GM12878 (cell line): ENCODE results near the gene GGCX. TPM values are rescaled to one million over a fixed set of nuclear protein-coding genes. Genes with fewer than 3 reads are reported as not detected.

Source experiments
- ATAC-seq: fragments of 200-7000 bp; cut with Tn5 transposase; 3 replicates; pipeline ENCODE4 v1.9.1; 2020; ENCODE audit warnings: mild to moderate bottlenecking, moderate library complexity
- BruUV-seq: library from RNA; stranded (reverse); fragments of 400-500 nt; replicated peaks from 2 replicates; lab custom pipeline; 2021; lab: Mats Ljungman, UMichigan
- CTCF ChIA-PET: fragments of 300-600 bp; sonication (Branson Sonifier 250); formaldehyde crosslinking; extraction: SDS; loops from one replicate; lab custom pipeline; 2021; ENCODE audit warnings: inconsistent platforms; lab: Yijun Ruan, JAX
- POLR2A ChIA-PET: fragments of 350-600 bp; formaldehyde crosslinking; extraction: SDS; loops from one replicate; lab custom pipeline; 2021; ENCODE audit warnings: inconsistent platforms; lab: Charles Lee
- RAD21 ChIA-PET: fragments of 300-600 bp; sonication (Branson Sonifier 250); formaldehyde crosslinking; loops from one replicate; lab custom pipeline; 2023; ENCODE audit warnings: antibody characterized with exemption; ENCODE audit not compliant: unreplicated experiment; lab: Charles Lee
- SMC1A ChIA-PET: fragments of 300-600 bp; sonication (Branson Sonifier 250); formaldehyde crosslinking; loops from one replicate; lab custom pipeline; 2023; ENCODE audit not compliant: unreplicated experiment, uncharacterized antibody; lab: Charles Lee
- DNase-seq: peaks from one replicate; pipeline ENCODE4 v3.0.0-alpha.2; 2011; ENCODE audit warnings: low read depth, low spot score
- FAIRE-seq: peaks from 3 replicates; lab custom pipeline; 2011; peaks lifted over from hg19 to GRCh38; lab: Jason Lieb, UNC
- H2AFZ ChIP-seq: 2 replicates; pipeline ENCODE4 v1.6.0; 2011; ENCODE audit warnings: low read depth, low read length, control low read depth; ENCODE audit not compliant: control insufficient read depth
- H3K27ac ChIP-seq: 2 replicates; pipeline ENCODE4 v1.5.1; 2011; ENCODE audit warnings: control low read depth; ENCODE audit not compliant: control insufficient read depth, insufficient read depth
- H3K27me3 ChIP-seq, 2 experiments: replicated peaks in 1 of 2; 2 replicates each; pipeline versions ENCODE4 v1.6.0 to v1.6.1; 2011; ENCODE audit warnings: low read length in 1 of 2; ENCODE audit not compliant: control insufficient read depth in 2 of 2, insufficient read depth in 2 of 2
- H3K36me3 ChIP-seq, 2 experiments: 2 replicates each; pipeline ENCODE4 v1.5.1; 2011; ENCODE audit warnings: low read length in 1 of 2; ENCODE audit not compliant: control insufficient read depth in 2 of 2, insufficient read depth in 2 of 2
- H3K4me1 ChIP-seq: 2 replicates; pipeline ENCODE4 v1.6.1; 2011; ENCODE audit warnings: mild to moderate bottlenecking, low read length, moderate library complexity, mixed read lengths; ENCODE audit not compliant: control insufficient read depth, insufficient read depth
- H3K4me2 ChIP-seq: 2 replicates; pipeline ENCODE4 v1.6.0; 2011; ENCODE audit warnings: control low read depth; ENCODE audit not compliant: control insufficient read depth, insufficient read depth
- H3K4me3 ChIP-seq: fragments of 200-600 bp; sonication (generic); 2 replicates; pipeline ENCODE4 v1.5.1; 2016
- H3K79me2 ChIP-seq: 2 replicates; pipeline ENCODE4 v1.6.0; 2011; ENCODE audit warnings: low read length; ENCODE audit not compliant: control insufficient read depth, insufficient read depth
- H3K9ac ChIP-seq: 2 replicates; pipeline ENCODE4 v1.8.0; 2011; ENCODE audit warnings: low read length, control low read depth, mixed read lengths; ENCODE audit not compliant: control insufficient read depth, insufficient read depth
- H3K9me3 ChIP-seq: replicated peaks from 3 replicates; pipeline ENCODE4 v1.5.1; 2011; ENCODE audit warnings: mild to moderate bottlenecking, low read length; ENCODE audit not compliant: control insufficient read depth, insufficient read depth
- H4K20me1 ChIP-seq: 2 replicates; pipeline ENCODE4 v1.6.0; 2011; ENCODE audit not compliant: control insufficient read depth, insufficient read depth
- BACH1 ChIP-seq: fragments of 450-650 bp; IDR thresholded peaks from 2 replicates; pipeline ENCODE4 v1.6.1; 2017; ENCODE audit warnings: mild to moderate bottlenecking, borderline replicate concordance
- CREM ChIP-seq: IDR thresholded peaks from 2 replicates; pipeline ENCODE4 v1.6.1; 2014; ENCODE audit warnings: antibody characterized with exemption, low read depth
- HDGF ChIP-seq: fragments of 450-650 bp; IDR thresholded peaks from 2 replicates; pipeline ENCODE4 v1.6.1; 2016; ENCODE audit warnings: antibody characterized with exemption
- MEF2A ChIP-seq: IDR thresholded peaks from 2 replicates; pipeline ENCODE4 v1.6.1; 2011; ENCODE audit warnings: low read depth, mild to moderate bottlenecking, low read length, moderate library complexity; ENCODE audit not compliant: insufficient read depth
- MYC ChIP-seq: IDR thresholded peaks from 2 replicates; pipeline ENCODE4 v1.6.1; 2011; ENCODE audit warnings: mild to moderate bottlenecking, low read length, moderate library complexity, inconsistent platforms; ENCODE audit not compliant: insufficient read depth, insufficient replicate concordance, insufficient read length, severe bottlenecking
- NBN ChIP-seq: fragments of 450-650 bp; IDR thresholded peaks from 2 replicates; pipeline ENCODE4 v1.6.1; 2016
- NR2C1 ChIP-seq: fragments of 450-650 bp; IDR thresholded peaks from 2 replicates; pipeline ENCODE4 v1.6.1; 2017; ENCODE audit warnings: antibody characterized with exemption, mild to moderate bottlenecking, moderate library complexity
- RB1 ChIP-seq: fragments of 450-650 bp; formaldehyde crosslinking; IDR thresholded peaks from 2 replicates; pipeline ENCODE4 v1.6.1; 2017; ENCODE audit warnings: mild to moderate bottlenecking, borderline replicate concordance
- ZZZ3 ChIP-seq: IDR thresholded peaks from 2 replicates; pipeline ENCODE4 v1.6.1; 2011; ENCODE audit warnings: low read depth; ENCODE audit not compliant: control insufficient read depth, insufficient read length
- WGBS: methylation state at CpG from one replicate; pipeline ENCODE4 v1.1.6; 2016; ENCODE audit warnings: low lambda C conversion rate; ENCODE audit not compliant: insufficient replicate concordance, insufficient coverage; ENCODE audit errors: missing lambda C conversion rate; 5-methylcytosine and 5-hydroxymethylcytosine counted together
- in situ Hi-C: fragments of 300-500 bp; cut with MboI; formaldehyde crosslinking; loops from 9 replicates; pipeline ENCODE4 v1.14.3; 2018; ENCODE audit warnings: mixed read lengths
- intact Hi-C: fragments of 100-400 bp; cut with micrococcal nuclease; formaldehyde crosslinking; loops from one replicate; pipeline ENCODE4 v1.14.2; 2022; ENCODE audit not compliant: unreplicated experiment
- polyA plus RNA-seq, 11 experiments: library from polyadenylated mRNA; depleted of rRNA in 4 of 11; unstranded in 6 of 11; stranded (reverse) in 5 of 11; fragments of >200 nt; fragmentation: Nextera tagmentation in 4 of 11; fragmentation: Illumina TruSeq in 1 of 11; extraction: Ambion mirVana in 4 of 11; extraction: Trizol in 1 of 11; gene quantifications; 1 replicate in 1 of 11; 2 replicates in 10 of 11; pipeline versions ENCODE4 v1.2.1 to v1.2.3, GENCODE V29; 2011 to 2016; ENCODE audit warnings: inconsistent platforms in 2 of 11, missing spikeins in 2 of 11, low read depth in 1 of 11
- total RNA-seq, 4 experiments: library from RNA; depleted of rRNA in 3 of 4; stranded (reverse); fragments of >200 nt in 3 of 4; fragmentation: Illumina TruSeq in 1 of 4; extraction: Trizol in 1 of 4; gene quantifications; 2 replicates each; pipeline versions ENCODE4 v1.2.1 to v1.2.3, GENCODE V29; 2013 to 2021
- TF ChIP-seq, protein P1 (sequence below): fragments of 450-650 bp; conservative IDR thresholded peaks from 2 replicates; pipeline ENCODE4 v1.6.1; 2017; ENCODE audit warnings: mild to moderate bottlenecking, moderate library complexity
- TF ChIP-seq, protein P2 (sequence below): fragments of 450-650 bp; IDR thresholded peaks from 2 replicates; pipeline ENCODE4 v1.6.1; 2017; ENCODE audit warnings: mild to moderate bottlenecking, moderate library complexity
- TF ChIP-seq, protein P3 (sequence below): IDR thresholded peaks from 2 replicates; pipeline ENCODE4 v1.6.1; 2012; ENCODE audit warnings: low read depth, low read length, improper control_type of control experiment
- TF ChIP-seq, protein P4 (sequence below): fragments of 450-650 bp; IDR thresholded peaks from 2 replicates; pipeline ENCODE4 v1.6.1; 2017; ENCODE audit warnings: mild to moderate bottlenecking

GGCX gene
- total and polyA plus RNA-seq, 10 of the 15 experiments (the other 5 are each of a cell fraction or from before 2014, with no cell fraction given) = 18.1 to 52.7 (median 25.0) TPM

DNA sequence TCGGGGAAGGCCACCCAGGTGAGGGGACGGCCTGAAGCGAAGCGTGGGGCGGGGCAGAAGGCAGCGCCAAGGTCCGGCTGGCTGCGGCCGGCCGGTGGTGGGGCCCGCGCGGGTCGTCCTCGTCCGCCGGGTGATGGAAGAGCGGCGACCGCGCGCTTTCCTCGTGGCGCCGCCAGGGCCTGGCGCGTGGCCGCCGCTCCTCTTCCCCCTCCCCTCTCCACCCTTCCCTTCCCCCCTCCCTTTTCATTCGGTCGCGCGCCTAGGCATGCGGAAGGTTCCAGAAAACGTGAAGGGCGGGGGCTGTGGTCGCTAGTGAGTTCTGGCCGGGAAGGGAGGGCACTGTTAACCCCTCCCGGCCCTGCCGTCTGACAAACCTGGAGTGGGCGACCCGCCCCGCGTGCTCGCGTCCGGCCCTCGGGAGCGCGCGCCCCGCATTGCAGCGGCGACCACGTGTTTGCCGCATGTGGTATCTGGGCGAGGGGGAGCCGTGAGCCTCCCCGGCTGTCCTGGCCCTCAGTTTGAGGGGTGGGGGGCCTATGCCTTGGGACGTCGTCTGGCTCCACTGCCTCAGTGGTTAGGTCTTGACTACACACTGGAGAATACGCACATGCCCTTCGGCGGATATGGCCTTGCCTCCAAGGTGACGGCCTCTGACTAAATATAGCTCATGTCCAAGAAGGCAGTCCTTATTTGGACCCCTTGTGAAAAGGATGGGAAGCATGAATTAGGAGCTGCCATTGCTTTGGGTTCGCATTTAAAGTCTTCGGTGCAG is 21.7 kb downstream of the GGCX start:
- Histone ChIP-seq H3K4me2 (peak overlapping the region; percentile 86), H3K4me3 (peak overlapping the region; percentile 86), H3K9me3 (no peaks in the 10 kb centered on the region; the same call in 2 of the 3 replicates), H3K4me1 (no peaks in the 10 kb centered on the region), H3K27ac (peak overlapping the region; percentile 100), H3K27me3 (no peaks in the 10 kb centered on the region), H3K79me2 (peaks cover 60% of the 10 kb centered on the region), H2AFZ (peak overlapping the region; percentile 33; the same call in 1 of the 2 replicates), H3K9ac (peak overlapping the region; percentile 100), H3K36me3 (peaks cover 5 to 23% of the 10 kb centered on the region in 2 experiments), H4K20me1 (peaks cover 4% of the 10 kb centered on the region; the same call in 1 of the 2 replicates)
- SMC1A ChIA-PET = interaction anchor here (0.8 to 8.2 kb wide), 15 partner anchors 11 to 375 kb away, joined by 3 to 86 read pairs (median 7); partner anchors contain the start of genes ELMOD3, RETSAT, RNF181 and SH2D6
- no TSS peak for BruUV-seq
- FAIRE-seq (no peak), ATAC-seq (peak; percentile 50), DNase-seq (peak; percentile 36)
- 0% methylated on average over 49 of the region's 67 CpGs for WGBS
- intact Hi-C loops = loop anchor here (2.0 to 5.0 kb wide), 2 partner anchors 78 to 185 kb away; partner anchors contain the start of genes ELMOD3, RETSAT and USP39
- RAD21 ChIA-PET = interaction anchor here (0.8 to 6.2 kb wide), 11 partner anchors 9 to 600 kb away, joined by 3 to 43 read pairs (median 5); partner anchors contain the start of genes GGCX, RNF181 and SH2D6
- POLR2A ChIA-PET = interaction anchor here (0.6 to 3.7 kb wide), 29 partner anchors 8 to 613 kb away, joined by 3 to 33 read pairs (median 4); partner anchors contain the start of genes C2orf68, ELMOD3, GGCX and RETSAT
- CTCF ChIA-PET = interaction anchor here (0.6 to 10.9 kb wide), 13 partner anchors 13 to 522 kb away, joined by 3 to 134 read pairs (median 3); no protein-coding TSS in a partner anchor
- in situ Hi-C loops = no loop called here
- TF ChIP-seq, protein P1, sequence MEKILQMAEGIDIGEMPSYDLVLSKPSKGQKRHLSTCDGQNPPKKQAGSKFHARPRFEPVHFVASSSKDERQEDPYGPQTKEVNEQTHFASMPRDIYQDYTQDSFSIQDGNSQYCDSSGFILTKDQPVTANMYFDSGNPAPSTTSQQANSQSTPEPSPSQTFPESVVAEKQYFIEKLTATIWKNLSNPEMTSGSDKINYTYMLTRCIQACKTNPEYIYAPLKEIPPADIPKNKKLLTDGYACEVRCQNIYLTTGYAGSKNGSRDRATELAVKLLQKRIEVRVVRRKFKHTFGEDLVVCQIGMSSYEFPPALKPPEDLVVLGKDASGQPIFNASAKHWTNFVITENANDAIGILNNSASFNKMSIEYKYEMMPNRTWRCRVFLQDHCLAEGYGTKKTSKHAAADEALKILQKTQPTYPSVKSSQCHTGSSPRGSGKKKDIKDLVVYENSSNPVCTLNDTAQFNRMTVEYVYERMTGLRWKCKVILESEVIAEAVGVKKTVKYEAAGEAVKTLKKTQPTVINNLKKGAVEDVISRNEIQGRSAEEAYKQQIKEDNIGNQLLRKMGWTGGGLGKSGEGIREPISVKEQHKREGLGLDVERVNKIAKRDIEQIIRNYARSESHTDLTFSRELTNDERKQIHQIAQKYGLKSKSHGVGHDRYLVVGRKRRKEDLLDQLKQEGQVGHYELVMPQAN = peak; percentile 86
- peak; percentile 8; the same call in 1 of the 2 replicates for TF ChIP-seq CREM
- no peak for TF ChIP-seq NR2C1
- no peak for TF ChIP-seq NBN
- TF ChIP-seq HDGF = 0 out of 2 replicates have a peak, but pooled peaks have one; percentile 25
- TF ChIP-seq, protein P2, sequence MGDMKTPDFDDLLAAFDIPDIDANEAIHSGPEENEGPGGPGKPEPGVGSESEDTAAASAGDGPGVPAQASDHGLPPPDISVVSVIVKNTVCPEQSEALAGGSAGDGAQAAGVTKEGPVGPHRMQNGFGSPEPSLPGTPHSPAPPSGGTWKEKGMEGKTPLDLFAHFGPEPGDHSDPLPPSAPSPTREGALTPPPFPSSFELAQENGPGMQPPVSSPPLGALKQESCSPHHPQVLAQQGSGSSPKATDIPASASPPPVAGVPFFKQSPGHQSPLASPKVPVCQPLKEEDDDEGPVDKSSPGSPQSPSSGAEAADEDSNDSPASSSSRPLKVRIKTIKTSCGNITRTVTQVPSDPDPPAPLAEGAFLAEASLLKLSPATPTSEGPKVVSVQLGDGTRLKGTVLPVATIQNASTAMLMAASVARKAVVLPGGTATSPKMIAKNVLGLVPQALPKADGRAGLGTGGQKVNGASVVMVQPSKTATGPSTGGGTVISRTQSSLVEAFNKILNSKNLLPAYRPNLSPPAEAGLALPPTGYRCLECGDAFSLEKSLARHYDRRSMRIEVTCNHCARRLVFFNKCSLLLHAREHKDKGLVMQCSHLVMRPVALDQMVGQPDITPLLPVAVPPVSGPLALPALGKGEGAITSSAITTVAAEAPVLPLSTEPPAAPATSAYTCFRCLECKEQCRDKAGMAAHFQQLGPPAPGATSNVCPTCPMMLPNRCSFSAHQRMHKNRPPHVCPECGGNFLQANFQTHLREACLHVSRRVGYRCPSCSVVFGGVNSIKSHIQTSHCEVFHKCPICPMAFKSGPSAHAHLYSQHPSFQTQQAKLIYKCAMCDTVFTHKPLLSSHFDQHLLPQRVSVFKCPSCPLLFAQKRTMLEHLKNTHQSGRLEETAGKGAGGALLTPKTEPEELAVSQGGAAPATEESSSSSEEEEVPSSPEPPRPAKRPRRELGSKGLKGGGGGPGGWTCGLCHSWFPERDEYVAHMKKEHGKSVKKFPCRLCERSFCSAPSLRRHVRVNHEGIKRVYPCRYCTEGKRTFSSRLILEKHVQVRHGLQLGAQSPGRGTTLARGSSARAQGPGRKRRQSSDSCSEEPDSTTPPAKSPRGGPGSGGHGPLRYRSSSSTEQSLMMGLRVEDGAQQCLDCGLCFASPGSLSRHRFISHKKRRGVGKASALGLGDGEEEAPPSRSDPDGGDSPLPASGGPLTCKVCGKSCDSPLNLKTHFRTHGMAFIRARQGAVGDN = peak; percentile 25; the same call in 1 of the 2 replicates
- TF ChIP-seq RB1 = no peak
- TF ChIP-seq, protein P3, sequence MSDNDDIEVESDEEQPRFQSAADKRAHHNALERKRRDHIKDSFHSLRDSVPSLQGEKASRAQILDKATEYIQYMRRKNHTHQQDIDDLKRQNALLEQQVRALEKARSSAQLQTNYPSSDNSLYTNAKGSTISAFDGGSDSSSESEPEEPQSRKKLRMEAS = peak; percentile 95; the same call in 1 of the 2 replicates
- peak; percentile 87 for TF ChIP-seq BACH1
- TF ChIP-seq MYC = peak; percentile 98
- no peak for TF ChIP-seq MEF2A
- TF ChIP-seq, protein P4, sequence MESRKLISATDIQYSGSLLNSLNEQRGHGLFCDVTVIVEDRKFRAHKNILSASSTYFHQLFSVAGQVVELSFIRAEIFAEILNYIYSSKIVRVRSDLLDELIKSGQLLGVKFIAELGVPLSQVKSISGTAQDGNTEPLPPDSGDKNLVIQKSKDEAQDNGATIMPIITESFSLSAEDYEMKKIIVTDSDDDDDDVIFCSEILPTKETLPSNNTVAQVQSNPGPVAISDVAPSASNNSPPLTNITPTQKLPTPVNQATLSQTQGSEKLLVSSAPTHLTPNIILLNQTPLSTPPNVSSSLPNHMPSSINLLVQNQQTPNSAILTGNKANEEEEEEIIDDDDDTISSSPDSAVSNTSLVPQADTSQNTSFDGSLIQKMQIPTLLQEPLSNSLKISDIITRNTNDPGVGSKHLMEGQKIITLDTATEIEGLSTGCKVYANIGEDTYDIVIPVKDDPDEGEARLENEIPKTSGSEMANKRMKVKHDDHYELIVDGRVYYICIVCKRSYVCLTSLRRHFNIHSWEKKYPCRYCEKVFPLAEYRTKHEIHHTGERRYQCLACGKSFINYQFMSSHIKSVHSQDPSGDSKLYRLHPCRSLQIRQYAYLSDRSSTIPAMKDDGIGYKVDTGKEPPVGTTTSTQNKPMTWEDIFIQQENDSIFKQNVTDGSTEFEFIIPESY = no peak
- TF ChIP-seq ZZZ3 = no peak
